GM21390 (cell line): Measurements from ENCODE around the gene EPN1.

ENCODE experiments used
- ATAC-seq: cut with Tn5 transposase; IDR thresholded peaks from one replicate; pipeline ENCODE4 v1.9.1; 2021; ENCODE audit not compliant: unreplicated experiment

EPN1 gene

GRCh38 chr19:55677572-55678028, 2.6 kb downstream of the EPN1 start:
- ATAC-seq: no peak

DNA sequence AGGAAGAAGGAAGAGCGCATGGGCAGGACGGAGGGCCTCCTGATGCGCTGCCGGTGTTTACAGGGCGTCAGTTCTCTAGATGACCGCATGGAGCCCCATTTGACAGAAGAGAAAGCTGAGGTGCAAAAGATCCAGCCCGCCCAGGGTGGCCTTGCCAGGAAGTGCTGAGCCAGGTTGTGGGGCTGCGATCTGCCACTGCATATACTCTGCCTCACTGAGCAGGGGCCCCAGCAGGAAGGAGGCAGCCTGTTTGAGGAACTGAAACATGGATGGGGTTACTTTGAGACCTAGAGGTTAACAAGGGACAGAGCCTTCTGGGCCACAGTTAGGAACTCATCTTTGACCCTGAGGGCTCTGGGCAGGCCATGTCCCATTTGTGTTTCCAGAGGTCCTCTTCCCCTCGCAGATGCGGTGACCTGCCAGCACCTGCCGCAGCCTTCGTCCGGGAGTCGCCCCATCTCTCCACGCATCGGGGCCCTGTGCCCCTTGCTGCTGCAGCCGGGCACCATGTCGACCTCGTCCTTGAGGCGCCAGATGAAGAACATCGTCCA, 3.2 kb downstream of the EPN1 start:
- ATAC-seq: peak; percentile 71

- ATAC-seq: no peak
These were observed 4.6 kb downstream of the EPN1 start for GRCh38 chr19:55679343-55680257.

DNA sequence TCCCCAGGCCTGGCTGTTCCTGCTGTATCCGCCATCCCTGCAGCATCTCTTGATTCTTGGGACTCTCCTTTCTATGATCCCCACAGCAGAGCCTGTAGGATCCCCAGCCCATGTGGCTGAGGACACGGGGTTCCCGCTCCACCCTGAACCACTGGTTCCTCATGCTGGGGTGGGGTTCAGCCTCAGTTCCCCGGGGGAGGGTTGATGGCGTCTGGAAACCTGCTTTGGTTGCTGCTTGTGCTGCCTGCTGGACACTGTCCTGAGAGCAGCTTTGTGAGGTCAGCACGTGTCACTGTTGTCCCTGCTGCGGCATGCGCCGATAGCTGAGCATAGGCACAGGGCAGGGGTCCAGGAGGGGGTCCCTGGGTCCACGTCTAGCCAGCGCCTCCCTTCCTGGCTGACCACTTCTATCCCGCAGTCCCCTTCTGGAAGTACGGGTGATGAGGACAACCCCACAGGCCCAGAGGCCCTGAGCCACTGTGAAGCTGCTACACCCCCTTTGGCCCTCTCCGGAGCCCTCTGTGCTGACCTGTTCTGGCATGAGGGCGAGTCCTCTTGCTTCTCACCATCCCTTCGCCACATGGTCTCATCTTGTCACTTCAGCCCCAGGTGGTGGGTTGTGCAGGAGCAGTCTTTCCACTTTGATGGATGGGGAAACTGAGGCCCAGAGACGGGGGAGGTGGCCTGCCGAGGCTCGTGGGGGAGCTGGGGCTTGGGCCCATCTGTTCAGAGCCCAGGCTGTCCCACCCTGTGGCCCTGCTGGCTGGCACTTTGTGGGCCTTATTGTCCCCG, 5.5 kb downstream of the EPN1 start:
- ATAC-seq: no peak

- no peak for ATAC-seq
These were observed 6.4 kb downstream of the EPN1 start for GRCh38 chr19:55681131-55682092.

DNA sequence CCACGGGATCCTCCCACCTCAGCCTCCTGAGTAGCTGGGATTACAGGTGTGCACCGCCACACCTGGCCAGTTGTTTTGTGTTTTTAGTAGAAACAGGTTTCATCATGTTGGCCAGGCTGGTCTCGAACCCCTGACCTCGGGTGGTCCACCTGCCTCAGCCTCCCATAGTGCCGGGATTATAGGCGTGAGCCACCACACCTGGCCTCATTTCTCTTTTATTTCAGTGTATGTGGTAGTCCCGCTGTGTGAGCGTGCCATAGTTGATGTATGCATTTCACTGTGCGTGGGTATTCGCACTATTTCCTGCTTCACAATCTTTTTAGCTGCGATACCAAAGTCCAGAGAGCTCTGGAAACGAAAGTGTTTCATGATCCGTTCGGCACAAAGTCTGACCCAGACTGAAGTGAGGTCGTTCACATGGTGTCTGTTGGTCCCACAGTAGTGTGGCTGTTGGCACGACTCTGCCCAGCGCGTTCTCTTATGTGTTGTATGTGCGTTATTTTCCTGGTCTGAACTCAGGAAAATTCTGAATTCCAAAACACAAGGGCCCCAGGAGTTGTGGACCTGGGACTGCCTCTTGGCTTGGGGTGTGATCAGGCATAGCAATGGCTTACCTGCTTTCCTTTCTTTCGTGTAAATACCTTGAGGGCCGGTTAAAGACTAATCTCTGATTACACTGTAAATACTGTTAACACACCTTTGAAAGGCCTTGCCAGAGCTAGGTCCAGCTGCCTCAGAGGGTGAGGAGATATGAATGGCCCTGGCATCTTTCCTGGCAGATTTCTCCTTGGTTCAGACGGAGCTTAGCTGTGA, 8.6 kb downstream of the EPN1 start:
- ATAC-seq: no peak

GRCh38 chr19:55684946-55685681, 10.1 kb downstream of the EPN1 start:
- ATAC-seq: no peak

DNA sequence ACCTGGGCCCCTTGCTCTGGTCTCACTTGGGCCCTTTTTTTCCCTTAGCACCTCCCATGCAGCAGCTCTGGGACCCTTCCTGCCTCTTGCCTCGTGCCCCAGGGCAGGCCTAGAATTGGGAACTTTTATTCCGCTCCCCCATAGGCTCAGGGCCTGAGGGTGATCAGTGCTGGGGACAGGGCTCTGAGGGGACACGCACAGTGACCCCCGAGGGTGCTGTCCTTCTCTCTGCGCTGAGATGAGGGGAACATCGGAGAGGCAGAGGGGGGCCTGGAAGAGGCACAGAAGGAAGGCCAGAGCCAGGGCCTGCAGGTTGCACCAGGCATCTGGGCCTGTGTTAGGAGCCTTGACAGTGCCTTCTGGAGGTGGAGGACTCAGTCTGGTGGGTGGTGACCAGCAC, 10.8 kb downstream of the EPN1 start:
- ATAC-seq: no peak

DNA sequence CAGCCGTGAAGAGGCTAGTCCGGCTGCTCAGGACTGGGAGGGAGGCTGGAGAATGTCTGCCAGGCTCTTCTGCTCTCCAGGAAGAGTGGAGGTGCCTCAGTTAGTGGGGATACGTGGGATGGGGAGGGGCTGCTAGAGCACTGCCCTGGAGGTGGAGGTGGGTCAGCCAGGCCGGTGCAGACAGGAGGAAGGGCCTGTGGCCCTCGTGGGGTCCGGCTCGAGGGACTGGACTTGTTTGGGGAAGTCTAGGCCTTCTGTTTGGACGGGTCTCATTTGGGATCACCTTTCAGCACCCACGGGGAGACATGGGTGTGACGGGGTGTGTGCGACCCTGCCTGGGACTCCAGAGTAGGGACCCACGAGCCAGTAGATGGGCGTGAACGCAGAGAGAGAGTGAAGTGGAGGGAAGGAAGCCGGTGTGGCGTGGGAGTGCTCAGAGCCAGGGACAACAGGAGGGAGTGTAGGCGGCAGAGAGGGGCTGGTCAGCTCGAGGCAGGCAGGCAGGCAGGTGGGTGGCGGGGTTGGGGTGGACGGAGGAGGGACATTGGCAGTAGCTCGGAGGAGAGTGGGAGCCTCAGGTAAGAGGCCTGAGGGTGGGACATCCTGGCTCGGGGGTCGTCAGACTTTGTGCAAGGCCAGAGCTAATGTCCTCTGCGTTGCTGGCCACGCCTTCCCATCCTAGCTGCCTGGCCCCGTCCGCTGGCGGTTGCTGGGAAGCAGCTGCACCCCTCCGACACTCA, 11.5 kb downstream of the EPN1 start:
- no peak for ATAC-seq

- no peak for ATAC-seq
These were observed 12.5 kb downstream of the EPN1 start for GRCh38 chr19:55687281-55688201.

GRCh38 chr19:55688422-55689218, 13.6 kb downstream of the EPN1 start:
- no peak for ATAC-seq

DNA sequence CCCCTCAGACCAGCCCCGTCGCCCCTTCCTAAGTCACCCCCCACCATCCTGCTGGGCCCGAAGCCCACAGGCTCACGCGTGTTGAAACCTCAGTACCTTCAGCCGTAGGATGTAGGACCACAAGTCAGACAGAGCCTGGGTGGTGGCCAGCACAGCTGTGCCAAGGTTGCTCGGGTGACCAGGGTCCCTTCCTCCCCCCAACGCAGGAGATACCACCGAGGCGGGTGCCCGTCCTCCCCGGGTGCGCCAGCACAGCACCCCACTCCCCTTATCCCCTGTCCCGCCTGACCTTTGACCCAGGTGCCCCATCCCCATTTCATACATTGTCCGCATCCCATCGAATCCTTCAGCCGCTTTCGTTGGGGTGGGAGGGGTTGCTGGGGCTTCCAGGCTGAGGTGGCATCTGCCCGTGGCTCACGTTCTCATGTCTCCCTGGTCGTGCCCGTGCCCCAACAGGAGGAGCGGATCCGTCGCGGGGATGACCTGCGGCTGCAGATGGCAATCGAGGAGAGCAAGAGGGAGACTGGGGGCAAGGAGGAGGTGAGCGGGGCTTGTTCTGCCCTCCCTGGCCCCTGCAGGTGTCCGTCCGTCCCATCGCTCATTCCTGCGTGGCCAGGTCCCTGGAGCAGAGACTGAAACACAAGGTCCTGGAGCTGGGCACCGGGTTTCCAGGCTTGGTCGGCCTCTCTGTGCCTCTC, 14.5 kb downstream of the EPN1 start:
- ATAC-seq: no peak

GRCh38 chr19:55690109-55690768, 15.2 kb downstream of the EPN1 start:
- no peak for ATAC-seq

- ATAC-seq: no peak
These were observed 15.9 kb downstream of the EPN1 start for GRCh38 chr19:55690769-55691545.
